ENCODE measurements around the gene GRN. TPM values are rescaled to one million over a fixed set of nuclear protein-coding genes. Genes with fewer than 3 reads are reported as not detected.
A peak's percentile ranks its signal among the peaks of the same experiment; 100 is the strongest.
"Not testable (repeated sequence)": the region's sequence is repeated elsewhere in the genome, so short reads cannot be mapped to it uniquely, and the experiment has no call there.

Gene GRN
- total RNA-seq, 1 donor from 2014 or later = 767 TPM

DNA sequence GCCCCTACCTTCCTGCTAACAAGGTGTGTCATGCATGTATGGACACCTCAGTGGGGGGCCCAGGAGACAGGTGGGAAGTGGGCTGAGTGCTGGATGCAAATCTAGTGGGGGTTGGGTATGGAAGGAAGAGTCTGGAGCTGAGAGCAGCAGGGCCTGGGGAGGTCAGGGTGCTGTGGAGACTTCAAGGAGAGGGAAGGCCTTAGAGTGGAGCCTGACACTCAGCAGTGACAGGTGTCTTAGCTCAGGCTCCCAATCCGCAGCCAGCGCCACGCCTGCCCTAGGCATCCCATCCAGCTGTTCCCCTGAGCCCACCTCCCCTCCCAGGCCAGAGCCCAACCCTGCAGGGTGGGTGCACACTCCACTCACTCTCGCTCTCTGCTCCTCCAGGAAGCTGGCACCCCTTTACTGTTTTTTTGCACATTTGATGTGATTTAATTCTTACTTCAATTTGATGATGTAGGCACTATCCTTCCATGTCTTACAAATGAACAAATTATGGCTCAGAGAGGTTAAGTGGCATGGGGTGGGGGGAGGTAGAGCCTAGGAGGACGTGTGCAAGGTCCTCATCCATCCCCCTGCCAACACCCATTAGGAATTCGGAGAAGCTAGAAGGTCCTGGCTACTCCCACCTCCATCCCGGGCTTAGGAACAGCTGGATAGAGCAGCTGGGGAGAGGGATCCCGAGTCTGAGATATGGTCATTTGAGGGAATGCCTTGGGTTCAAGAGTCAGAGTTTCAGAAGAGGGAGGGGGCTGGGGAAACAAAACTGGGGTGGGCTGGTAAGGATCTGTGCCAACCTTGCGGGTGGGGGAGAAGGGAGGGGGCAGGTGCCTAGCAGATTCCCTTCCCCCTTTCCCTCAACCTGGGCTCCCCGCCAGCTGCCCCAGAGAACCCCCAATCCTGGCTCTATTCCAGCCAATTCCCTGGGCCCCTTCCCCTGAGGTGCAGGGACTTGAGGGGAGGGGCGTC lies 16.5 kb downstream of the GRN start:
- no peak for ATAC-seq

GRCh38 chr17:44362459-44362948 lies 17.4 kb downstream of the GRN start:
- ATAC-seq = no peak

DNA sequence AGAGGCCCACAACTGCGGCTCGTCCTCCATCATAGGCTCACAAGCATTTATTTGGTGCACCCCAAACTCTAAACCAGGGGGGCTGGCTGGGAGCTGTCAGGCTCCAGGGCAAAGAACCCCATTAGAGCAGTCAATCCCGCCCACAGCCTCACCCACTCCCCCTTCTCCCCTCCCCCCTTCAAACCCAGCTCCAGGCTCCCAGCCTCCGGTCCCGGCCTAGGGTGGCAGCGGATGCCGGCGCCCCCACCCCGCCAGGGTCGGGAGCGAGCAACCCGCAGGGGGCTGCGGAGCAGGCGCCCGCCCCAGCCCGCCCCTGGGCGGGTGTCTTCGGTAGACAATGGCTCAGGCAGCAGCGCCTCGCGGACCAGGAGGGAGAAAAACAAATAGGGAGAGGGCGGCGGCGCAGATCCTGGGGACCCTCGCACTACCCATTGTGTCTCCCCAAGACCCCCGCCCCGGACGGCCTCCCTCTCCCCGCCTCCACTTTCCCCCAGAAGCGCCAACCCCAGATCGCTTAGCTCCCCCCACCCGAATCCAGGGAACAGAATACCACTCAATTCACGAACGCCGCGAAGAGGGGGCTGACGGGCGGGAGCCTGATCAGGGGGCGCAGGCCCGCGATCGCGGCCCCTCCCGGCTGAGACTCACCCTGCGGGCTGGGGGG lies 18.0 kb downstream of the GRN start:
- ATAC-seq = peak; percentile 11

- peak; percentile 59 for ATAC-seq
Observed at GRCh38 chr17:44363613-44364159, 18.6 kb downstream of the GRN start, which contains the start of gene FAM171A2. Gene FAM171A2, minus strand, starts transcription at chr17:44363853. Its CDS starts 139 bp downstream, at chr17:44363714.

DNA sequence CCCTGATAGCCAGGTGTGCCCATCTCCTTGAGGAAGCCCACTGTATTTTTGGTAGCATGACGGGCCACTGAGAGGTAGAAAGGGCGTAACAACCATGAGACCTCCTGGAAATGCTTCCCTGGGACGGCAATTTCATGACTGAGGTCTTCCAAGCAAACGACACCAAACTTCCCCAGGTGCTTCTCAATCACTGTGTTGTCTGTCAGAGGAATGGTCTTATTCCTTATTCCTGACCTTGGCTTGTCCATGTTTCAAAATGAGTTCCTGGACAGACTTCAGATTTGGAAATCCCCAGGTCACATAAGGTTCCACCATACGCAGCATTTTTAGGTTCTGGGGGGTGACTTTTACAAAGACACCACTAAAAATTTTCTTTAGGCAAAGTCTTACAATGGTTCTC lies 19.9 kb downstream of the GRN start:
- ATAC-seq = not testable (repeated sequence)

DNA sequence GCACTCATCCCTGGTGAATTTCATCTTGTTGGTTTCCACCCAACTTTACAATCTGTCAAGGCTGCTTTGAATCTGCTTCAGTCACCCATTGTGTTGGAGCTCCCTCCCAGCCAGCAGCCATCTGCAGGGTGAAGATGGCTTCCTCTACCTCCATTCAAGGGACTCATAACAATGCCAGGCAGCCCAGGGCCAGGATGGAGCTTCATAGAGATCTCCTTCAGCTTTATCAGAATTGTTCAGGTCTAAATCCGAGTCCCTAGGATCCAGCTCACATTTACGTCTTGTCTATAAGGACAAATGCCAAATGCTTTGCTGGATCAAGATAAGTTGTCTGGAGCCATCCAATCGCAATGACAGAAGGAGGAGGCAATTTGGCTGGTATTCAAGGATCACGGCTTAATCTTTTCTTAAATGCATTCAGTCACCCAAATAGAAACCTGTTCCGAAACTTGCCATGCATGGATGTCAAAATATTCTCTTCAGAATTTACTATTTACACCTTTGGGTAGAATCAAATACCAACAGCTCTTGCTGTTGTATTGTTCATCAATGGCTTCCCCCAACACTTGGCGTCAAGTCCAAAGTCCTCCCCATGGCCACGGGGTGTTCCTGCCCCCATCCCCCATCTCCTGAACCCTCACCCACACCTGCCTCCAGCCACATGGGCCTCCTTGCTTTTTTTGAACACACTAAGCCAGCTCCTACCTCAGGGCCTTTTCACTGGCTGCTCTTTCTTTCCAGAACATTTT lies 22.3 kb downstream of the GRN start:
- ATAC-seq = peak; percentile 48

DNA sequence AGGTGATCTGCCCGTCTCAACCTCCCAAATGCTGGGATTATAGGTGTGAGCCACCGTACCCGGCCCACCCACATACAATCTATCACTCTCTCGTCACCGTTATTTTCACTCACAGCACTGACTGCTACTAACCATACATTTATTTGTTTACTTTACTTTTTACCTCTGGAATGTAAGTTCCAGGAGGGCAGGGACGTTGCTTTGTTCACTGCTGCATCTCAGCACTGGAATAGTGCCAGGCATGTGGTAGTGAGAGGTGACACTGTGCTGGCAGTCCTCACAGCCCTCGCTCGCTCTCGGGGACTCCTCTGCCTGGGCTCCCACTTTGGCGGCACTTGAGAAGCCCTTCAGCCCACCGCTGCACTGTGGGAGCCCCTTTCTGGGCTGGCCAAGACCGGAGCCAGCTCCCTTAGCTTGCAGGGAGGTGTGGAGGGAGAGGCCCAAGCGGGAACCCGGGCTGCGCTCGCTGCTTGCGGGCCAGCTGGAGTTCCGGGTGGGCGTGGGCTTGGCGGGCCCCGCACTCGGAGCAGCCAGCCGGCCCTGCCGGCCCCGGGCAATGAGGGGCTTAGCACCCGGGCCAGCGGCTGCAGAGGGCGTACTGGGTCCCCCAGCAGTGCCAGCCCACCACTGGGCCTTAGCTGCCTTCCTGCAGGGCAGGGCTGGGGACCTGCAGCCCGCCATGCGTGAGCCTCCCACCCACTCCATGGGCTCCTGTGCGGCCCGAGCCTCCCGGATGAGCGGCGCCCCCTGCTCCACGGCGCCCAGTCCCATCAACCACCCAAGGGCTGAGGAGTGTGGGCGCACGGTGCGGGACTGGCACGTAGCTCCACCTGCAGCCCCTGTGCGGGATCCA lies 23.5 kb downstream of the GRN start:
- not testable (repeated sequence) for ATAC-seq

DNA sequence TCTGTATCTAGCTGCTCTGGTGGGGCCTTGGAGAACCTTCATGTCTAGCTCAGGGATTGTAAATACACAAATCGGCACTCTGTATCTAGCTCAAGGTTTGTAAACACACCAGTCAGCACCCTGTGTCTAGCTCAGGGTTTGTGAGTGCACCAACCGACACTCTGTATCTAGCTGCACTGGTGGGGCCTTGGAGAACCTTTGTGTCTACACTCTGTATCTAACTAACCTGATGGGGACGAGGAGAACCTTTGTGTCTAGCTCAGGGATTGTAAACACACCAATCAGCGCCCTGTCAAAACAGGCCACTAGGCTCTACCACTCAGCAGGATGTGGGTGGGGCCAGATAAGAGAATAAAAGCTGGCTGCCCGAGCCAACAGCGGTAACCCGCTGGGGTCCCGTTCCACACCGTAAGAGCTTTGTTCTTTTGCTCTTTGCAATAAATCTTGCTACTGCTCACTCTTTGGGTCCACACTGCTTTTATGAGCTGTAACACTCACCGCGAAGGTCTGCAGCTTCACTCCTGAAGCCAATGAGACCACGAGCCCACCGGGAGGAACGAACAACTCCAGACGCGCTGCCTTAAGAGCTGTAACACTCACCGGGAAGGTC lies 24.4 kb downstream of the GRN start:
- not testable (repeated sequence) for ATAC-seq

DNA sequence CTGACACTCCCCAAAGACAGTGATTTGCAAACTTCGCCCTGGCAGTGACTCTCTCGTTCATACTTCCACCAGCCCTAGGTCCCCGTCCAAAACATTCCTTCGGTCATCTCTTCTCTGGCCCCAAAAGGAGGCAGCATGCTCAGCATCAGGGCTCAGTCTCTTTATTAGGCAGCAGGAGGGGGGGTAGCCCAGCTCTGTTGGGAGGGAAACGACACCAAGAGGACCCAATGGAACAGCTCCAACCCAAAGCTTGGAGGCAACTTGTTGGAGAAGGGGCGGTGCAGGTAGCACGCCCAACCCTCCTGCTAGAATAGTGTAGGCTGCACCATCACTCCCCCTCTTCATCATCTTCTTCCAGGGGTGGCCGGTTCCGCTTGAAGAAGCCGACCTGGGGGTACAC lies 26.9 kb downstream of the GRN start:
- no peak for ATAC-seq

- ATAC-seq = peak; percentile 28
Observed at GRCh38 chr17:44374306-44375195, 29.4 kb downstream of the GRN start.

DNA sequence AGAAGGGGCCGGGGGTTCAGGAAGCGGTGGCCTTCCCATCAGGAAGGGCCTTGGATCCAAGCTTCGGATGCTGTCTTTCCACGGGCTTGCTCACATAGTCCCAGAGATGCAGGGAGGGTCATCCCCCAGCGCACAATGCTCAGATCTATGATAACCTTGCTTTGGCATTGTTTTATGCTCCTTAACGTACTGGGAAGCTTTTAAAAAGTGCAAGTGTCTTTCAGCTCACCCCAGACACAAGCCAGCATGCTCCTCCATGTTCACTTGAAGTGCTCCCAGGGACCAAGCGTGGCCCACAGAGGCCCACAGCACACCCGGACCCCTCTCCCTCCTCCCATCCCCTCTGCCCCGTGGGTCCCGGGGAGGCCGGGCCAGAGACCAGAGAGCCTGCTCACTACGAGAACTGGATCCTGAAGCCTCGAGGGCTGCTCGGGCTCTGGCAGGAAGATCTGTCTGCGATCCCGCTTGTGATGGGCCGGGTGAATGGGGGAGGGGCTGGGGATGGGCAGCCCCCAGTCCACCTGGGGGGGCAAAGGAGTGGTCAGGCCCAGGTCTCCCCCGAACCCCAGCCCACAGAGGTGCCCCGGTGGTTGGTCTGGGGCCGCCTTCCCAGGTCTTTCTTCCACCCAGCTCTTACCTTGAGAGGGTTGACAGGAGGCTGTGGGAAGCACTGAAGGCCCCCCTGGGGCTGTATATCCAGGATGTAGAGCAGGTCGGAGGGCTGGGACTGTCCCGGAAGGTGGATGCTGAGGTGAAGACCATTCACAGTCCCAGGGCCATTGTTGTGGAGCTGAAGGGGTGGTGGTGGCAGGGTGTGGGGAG lies 30.3 kb downstream of the GRN start:
- peak; percentile 9 for ATAC-seq

- peak; percentile 6 for ATAC-seq
Observed at GRCh38 chr17:44376124-44376523, 31.0 kb downstream of the GRN start.

DNA sequence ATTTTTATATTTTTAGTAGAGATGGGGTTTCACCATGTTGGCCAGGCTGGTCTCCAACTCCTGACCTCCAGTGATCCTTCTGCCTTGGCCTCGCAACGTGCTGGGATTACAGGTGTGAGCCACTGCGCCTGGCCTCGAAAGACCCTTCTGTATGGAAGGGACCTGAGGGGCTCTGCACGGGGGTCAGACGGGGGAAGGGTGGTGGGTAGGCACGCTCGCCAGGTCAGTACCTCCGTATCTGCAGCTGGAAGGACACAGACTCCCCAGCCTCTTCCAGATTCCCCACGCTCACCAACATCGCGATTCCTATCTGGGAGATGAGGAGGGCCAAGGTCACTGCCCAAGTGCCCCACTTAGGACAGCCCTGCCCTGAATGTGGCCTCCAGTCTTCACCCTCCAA lies 31.7 kb downstream of the GRN start:
- no peak for ATAC-seq

DNA sequence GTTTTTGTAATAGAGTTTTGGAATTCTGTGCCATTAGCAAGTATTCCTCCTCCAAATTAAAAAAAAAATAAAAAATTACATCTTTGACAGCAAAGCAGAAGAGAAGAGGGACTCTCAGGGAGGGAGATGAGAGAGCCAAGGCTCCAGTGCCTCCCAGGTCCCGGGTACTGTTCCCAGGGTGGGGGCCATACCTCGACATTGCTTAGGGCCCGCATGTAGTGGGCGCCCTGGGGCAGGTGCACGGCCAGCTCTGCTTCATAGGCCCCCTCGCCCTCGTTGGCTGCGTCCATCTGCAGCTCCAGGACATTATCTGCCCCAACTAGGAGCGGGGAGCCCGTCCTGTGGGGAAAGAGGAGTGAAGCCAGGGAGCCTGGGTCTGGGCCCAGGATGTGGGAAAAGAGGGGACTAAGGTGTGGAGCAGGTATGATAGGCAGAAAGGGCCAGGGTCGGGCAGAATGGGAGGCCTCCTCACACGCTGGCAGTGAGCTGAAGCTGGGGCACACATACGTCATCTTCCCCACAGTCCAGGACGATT lies 33.1 kb downstream of the GRN start:
- no peak for ATAC-seq

- ATAC-seq = no peak
Observed at GRCh38 chr17:44379887-44380286, 34.8 kb downstream of the GRN start.

DNA sequence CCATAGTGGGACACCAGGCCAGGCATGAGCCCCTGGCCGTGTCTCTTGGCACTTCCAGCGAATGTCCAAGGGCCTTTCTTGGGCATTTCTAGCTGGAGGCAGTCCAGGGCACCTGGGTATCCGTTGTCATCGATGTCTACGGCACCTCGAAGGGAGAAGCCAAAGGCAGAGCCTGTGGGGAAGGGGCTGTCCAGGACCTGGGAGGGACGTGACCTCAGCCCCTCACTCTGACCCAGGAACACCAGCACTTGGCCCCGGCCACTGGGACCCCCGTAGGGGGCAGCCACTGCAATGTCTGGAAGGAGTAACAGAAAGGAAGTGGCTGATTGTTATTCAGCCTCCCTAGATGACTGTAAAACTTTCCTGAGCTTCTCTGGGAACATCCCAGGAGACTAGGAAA lies 35.7 kb downstream of the GRN start:
- ATAC-seq = no peak

GRCh38 chr17:44381810-44382305 lies 36.8 kb downstream of the GRN start:
- ATAC-seq = no peak

GRCh38 chr17:44382917-44383316 lies 37.8 kb downstream of the GRN start:
- ATAC-seq = no peak

DNA sequence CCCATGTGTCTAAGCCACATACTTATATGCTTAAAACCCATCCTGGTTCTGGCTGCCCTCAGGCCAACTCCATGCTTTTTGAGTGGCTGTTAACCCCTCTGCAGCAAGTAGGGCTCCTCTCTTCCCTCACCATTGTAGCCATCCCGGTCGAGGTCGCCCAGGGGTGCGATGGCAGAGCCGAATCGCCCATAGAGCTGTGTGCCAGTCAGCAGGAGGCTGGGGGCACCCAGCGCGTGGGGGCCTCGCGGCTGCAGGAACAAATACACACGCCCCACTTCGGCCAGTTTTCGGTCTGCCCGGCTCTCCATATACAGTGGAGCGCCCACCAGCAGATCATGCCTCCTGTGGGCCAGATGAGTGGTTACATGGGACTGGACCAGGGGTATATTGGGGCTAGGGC lies 38.3 kb downstream of the GRN start:
- no peak for ATAC-seq

Measured in esophagus mucosa (tissue), 1 donor.